Raji (cell line): ENCODE results near the gene MATR3.

ENCODE experiments used
- POLR2A ChIP-seq: IDR thresholded peaks from 2 replicates; pipeline ENCODE4 v1.6.1; 2011; ENCODE audit warnings: low read depth, low read length, control low read depth; ENCODE audit not compliant: insufficient read depth

MATR3 gene

DNA sequence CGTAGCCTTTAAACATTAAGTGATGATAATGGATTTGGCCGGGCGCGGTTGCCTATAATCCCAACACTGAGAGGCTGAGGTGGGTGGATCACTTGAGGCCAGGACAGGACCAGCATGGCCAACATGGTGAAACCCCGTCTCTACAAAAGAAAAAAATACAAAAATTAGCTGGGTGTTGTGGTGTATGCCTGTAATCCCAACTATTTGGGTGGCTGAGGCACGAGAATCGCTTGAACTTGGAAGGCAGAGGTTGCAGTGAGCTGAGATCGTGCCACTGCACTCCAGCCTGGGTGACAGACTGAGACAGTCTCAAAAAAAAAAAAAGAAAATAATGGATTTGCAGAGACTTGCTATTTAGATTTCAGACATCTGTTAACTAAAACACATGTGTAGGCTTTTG, 9.2 kb upstream of the MATR3 start:
- no peak for TF ChIP-seq POLR2A

GRCh38 chr5:139285651-139286392, 7.7 kb upstream of the MATR3 start:
- TF ChIP-seq POLR2A, result no peak

DNA sequence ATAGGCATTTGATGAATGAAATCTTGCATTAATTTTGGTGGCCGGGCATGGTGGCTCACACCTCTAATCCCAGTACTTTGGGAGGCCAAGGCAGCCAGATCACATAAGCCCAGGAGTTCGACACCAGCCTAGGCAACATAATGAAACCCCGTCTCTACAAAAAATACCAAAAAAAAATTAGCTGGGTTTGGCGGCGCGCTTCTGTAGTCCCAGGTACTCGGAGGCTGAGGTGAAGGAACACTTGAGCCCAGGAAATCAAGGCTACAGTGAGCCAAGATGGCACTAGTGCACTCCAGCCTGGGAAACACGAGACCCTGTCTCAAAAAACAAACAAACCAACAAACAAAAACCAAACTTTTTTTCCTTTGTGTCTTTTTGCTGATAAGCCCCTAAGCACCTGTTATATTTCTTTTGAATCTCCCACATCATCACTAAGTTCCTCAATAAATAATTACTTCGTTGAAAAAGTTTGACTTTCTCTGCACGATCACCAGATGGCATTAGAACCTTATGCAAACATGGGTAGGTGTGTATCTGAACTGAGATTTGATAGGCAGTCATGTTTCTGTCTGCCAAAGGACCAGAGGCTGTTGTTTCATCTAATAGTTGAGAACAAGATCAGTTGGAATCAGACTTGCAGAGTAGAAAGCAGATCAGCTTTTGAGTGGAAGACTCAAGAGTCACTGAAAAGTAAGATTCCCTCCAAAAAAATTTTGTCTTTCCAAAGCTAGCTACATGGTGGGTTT, 5.5 kb upstream of the MATR3 start:
- TF ChIP-seq POLR2A, result 0 out of 2 replicates have a peak, but pooled peaks have one; percentile 8

DNA sequence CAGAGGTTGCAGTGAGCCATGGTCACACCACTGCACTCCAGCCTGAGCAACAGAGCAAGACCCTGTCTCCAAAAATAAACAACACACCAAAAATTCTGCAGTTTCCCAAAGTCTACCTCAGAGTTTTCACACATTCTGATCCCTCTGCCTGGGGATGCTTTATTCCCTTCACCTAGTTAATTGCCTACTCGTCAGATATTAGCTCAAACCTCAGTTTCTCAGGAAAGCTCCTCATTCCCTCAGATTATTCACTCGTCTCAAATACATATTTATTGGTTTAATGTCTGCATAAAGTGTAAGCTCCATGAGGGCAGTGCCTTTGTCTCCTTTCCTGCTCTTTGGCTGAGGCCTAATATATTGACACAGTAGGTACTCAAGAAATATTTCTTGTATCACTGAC, 2.5 kb upstream of the MATR3 start:
- no peak for TF ChIP-seq POLR2A

- TF ChIP-seq POLR2A, result no peak
Measured at GRCh38 chr5:139293202-139293506, 386 bp upstream of the MATR3 start.

DNA sequence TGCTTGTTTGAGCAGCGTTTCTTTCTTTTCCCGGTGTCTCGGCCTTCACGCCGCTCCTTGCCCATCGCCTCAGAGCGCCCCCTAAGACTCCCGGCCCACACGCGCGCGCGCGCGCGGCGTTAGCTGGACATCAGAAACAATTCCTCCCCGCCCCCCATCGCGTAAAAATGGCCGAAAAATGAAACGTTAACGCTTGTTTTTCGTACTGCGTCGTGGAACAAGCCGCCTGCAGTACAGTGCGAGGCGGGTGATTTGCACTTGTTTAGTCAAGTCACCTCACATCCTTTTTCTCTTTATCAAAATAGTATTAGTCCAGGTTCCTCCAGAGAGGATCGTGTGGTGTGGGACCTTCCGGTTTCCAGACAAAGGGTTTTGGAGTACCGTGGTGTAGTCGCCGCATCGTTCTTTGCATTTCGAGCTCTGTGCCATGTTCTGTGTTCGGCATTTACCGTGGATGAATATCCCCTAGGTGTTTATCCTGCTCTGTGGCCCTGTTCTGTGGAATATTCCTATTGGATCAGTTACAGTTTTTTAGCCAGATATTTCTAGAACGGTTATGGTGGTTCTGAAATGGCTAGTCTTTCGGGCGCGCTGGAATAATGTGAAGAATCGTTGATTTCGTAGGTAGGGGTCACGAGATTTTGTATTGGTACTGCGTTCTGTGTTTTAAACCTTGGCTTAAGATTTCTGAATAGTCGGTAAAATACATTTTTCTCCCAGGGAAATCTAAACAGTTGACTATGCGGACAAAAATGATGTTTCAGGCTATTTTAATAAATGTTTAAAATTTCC, 1.0 kb downstream of the MATR3 start:
- peak; percentile 22; the same call in 1 of the 2 replicates for TF ChIP-seq POLR2A

DNA sequence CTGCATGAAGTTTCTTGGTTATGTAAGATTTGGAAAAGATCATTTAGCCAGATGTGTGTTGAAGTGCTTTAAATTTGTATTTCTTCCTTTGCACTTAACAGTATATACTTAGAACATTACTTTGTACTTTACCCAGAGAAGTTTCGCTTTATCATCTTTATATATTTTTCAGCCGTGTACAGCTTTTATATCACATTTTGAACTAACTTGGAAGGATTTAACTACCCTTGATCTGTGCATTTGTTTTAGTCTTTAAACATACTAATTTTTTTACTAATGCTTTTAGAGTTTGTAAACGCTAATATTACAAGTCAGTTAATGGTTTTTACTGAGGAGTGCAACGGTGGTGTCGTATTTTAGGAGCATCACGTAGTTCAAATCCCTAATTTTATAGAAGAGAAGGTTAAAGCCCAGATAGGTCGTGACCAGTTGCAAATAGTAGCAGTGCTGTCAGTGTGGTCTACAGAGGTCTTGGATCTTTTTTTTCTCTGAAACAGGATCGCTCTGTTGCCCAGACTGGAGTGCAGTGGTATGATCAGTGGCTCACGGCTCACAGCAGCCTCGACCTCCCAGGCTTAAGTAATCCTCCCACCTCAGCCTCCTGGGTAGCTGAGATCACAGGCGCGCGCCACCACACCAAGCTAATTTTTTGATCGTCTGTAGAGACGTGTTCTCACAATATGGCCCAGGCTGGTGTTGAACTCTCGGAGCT, 2.0 kb downstream of the MATR3 start:
- TF ChIP-seq POLR2A, result no peak

GRCh38 chr5:139296198-139296597, 2.7 kb downstream of the MATR3 start:
- TF ChIP-seq POLR2A, result no peak

DNA sequence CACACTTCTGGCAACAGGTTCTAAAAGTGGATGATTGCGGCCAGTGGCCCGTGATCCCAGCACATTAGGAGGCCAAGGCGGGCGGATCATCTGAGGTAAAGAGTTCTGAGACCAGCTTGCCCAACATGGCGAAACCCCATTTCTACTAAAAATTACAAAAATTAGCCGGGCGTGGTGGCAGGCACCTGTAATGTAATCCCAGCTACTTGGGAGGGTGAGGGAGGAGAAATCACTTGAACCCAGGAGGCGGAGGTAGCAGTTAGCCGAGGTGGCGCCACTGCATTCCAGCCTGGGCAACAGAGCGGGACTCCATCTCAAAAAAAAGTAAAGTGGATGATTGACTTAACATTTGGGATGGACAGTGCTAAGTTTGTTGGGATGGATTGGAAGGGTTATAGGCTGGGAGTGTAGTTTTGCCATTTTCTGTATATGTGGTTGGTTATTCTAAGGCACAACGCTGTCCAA, 3.4 kb downstream of the MATR3 start:
- no peak for TF ChIP-seq POLR2A

GRCh38 chr5:139297439-139298133, 4.0 kb downstream of the MATR3 start:
- TF ChIP-seq POLR2A, result no peak

- no peak for TF ChIP-seq POLR2A
Measured at GRCh38 chr5:139298242-139298641, 4.7 kb downstream of the MATR3 start.

DNA sequence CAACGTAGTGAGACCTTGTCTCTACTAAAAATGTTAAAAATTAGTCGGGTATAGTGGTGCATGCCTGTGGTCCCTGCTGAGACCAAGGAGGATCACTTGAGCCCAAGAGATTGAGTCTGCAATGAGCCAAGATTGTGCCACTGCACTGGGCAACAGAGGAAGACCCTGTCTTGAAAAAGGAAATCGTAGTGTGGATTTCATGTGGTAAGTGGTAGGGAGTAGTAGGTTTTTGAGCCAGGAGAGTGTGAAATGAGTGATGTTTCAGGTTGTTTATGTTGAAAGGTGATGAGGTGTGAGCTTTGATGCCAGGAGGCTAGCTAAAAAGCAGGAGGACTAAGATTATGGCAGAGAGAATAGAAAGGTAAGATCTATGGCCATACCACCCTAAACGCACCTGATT, 5.9 kb downstream of the MATR3 start:
- no peak for TF ChIP-seq POLR2A

DNA sequence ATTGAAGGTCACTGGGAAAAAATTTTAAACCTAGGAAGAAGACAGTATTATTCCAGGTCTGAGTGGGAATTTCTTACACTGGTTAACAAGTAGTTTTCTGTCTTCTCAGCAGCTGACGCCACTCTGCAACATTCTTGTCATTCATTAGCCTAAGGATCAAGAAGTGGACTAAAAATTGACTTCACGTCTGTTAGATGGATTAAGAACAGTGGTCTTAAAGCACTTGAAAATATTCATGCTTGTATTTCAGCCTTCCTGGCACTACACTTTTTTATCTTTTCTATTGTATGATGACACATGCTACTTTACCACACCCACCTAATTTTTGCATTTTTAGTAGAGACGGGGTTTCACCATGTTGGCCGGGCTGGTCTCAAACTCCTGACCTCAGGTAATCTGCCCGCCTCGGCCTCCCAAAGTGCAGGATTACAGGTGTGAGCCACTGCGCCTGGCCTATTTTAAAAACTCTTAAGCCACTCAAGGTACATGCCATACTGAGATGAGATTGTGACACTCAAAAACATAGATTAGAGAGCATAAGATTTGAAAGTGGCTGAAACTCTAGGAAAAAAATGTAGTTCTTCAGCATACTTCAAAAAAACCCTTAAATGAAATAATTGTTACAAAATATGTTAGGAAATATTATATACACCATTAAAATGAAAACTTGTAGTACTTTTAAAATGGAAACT, 8.4 kb downstream of the MATR3 start:
- no peak for TF ChIP-seq POLR2A

DNA sequence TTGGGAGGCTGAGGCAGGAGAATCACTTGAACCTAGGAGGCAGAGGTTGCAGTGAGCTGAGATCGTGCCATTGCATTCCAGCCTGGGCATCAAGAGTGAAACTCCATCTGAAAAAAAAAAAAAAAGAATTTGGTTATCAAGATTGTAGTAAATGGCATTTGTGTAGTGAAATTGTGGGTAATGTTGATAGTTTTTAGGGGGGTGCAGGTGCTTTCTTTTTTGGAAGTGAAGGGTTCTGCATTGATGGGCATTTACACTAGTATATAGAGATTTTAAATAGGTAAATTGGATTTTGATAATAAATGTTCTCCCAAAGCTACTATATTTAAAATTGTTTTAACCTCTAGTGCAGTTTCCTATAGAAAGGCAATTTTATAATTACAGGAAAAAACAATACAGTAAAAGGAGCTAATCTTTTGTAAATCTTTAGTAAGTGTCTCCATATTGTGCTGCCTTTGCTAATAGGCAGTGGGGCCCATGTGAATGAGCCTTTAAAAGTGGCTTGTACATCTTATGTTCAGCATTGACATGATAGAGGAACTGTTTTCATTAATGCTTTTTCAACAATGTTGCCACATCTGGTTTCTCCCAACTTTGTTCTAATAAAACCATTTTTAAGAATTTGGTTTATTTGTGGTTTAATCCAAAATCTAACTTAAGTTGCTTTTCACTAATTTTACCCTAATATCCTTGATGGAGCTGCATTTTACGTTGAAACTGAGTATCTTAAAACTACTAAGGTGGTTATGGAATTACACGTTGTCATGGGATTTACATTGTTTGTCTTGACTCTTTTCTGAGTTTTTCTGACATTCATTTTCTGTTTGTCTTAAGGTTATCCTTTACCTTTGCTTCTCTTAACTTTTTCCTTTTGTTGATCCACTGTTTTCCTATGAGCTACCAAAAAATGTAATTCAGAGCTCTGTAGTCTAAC, 11.1 kb downstream of the MATR3 start:
- no peak for TF ChIP-seq POLR2A
